ENCODE measurements around the gene HTATIP2.
"Not testable (repeated sequence)": the region's sequence is repeated elsewhere in the genome, so short reads cannot be mapped to it uniquely, and the experiment has no call there.

HTATIP2 gene

GRCh38 chr11:20363500-20364340 lies at the start of gene HTATIP2:
Gene HTATIP2, plus strand, starts transcription at chr11:20363714. Its CDS starts 524 bp downstream, at chr11:20364238.
- FAIRE-seq (peak; percentile 85), DNase-seq (ENCODE audit: extremely low spot score, insufficient read length, low read depth) (peak; percentile 58)

- FAIRE-seq (no peak), DNase-seq (ENCODE audit: extremely low spot score, insufficient read length, low read depth) (no peak)
These were observed 47.7 kb upstream of the HTATIP2 start for GRCh38 chr11:20315800-20316199.

GRCh38 chr11:20321177-20321576 lies 42.3 kb upstream of the HTATIP2 start:
- no peak for DNase-seq (ENCODE audit: extremely low spot score, insufficient read length, low read depth)
- FAIRE-seq, result no peak

- FAIRE-seq, result no peak
These were observed 36.1 kb upstream of the HTATIP2 start for GRCh38 chr11:20327377-20327935.

GRCh38 chr11:20336056-20336455 lies 27.5 kb upstream of the HTATIP2 start:
- no peak for FAIRE-seq

More at GRCh38 chr11:20327377-20327935, 36.1 kb upstream of the HTATIP2 start:
- DNase-seq (ENCODE audit: extremely low spot score, insufficient read length, low read depth), result no peak

GRCh38 chr11:20337526-20338154 lies 25.9 kb upstream of the HTATIP2 start:
- FAIRE-seq (no peak), DNase-seq (ENCODE audit: extremely low spot score, insufficient read length, low read depth) (no peak)

More at GRCh38 chr11:20336056-20336455, 27.5 kb upstream of the HTATIP2 start:
- no peak for DNase-seq (ENCODE audit: extremely low spot score, insufficient read length, low read depth)

GRCh38 chr11:20342347-20343141 lies 21.0 kb upstream of the HTATIP2 start:
- no peak for DNase-seq (ENCODE audit: extremely low spot score, insufficient read length, low read depth)
- FAIRE-seq, result no peak

GRCh38 chr11:20351136-20351535 lies 12.4 kb upstream of the HTATIP2 start:
- DNase-seq (ENCODE audit: extremely low spot score, insufficient read length, low read depth) (no peak), FAIRE-seq (no peak)

GRCh38 chr11:20351751-20352262 lies 11.7 kb upstream of the HTATIP2 start:
- no peak for FAIRE-seq
- DNase-seq (ENCODE audit: extremely low spot score, insufficient read length, low read depth), result no peak

GRCh38 chr11:20353829-20354434 lies 9.6 kb upstream of the HTATIP2 start:
- FAIRE-seq (peak; percentile 68), DNase-seq (ENCODE audit: extremely low spot score, insufficient read length, low read depth) (no peak)

GRCh38 chr11:20355221-20356219 lies 8.0 kb upstream of the HTATIP2 start:
- FAIRE-seq (peak; percentile 52), DNase-seq (ENCODE audit: extremely low spot score, insufficient read length, low read depth) (no peak)

- DNase-seq (ENCODE audit: extremely low spot score, insufficient read length, low read depth) (no peak), FAIRE-seq (no peak)
These were observed 6.4 kb upstream of the HTATIP2 start for GRCh38 chr11:20357150-20357549.

GRCh38 chr11:20360650-20361049 lies 2.9 kb upstream of the HTATIP2 start:
- DNase-seq (ENCODE audit: extremely low spot score, insufficient read length, low read depth) (no peak), FAIRE-seq (peak; percentile 46)

GRCh38 chr11:20362481-20362880 lies 1.0 kb upstream of the HTATIP2 start:
- no peak for DNase-seq (ENCODE audit: extremely low spot score, insufficient read length, low read depth)

GRCh38 chr11:20363149-20363499 lies 390 bp upstream of the HTATIP2 start:
- no peak for FAIRE-seq
- DNase-seq (ENCODE audit: extremely low spot score, insufficient read length, low read depth), result no peak

More at GRCh38 chr11:20362481-20362880, 1.0 kb upstream of the HTATIP2 start:
- no peak for FAIRE-seq

- DNase-seq (ENCODE audit: extremely low spot score, insufficient read length, low read depth), result no peak
- no peak for FAIRE-seq
These were observed 853 bp downstream of the HTATIP2 start for GRCh38 chr11:20364341-20364792.

- not testable (repeated sequence) for FAIRE-seq
These were observed 2.0 kb downstream of the HTATIP2 start for GRCh38 chr11:20365465-20365864.

GRCh38 chr11:20367313-20367948 lies 3.9 kb downstream of the HTATIP2 start:
- DNase-seq (ENCODE audit: extremely low spot score, insufficient read length, low read depth) (no peak), FAIRE-seq (no peak)

More at GRCh38 chr11:20365465-20365864, 2.0 kb downstream of the HTATIP2 start:
- DNase-seq (ENCODE audit: extremely low spot score, insufficient read length, low read depth), result not testable (repeated sequence)

Measured in GM18507 (cell line).